ENCODE data around the gene EVX1.

EVX1 gene

GRCh38 chr7:27235387-27236311 lies 7.0 kb upstream of the EVX1 start:
- no peak for DNase-seq

- peak; percentile 21 for DNase-seq
Measured at GRCh38 chr7:27237735-27238334, 4.8 kb upstream of the EVX1 start.

- no peak for DNase-seq
Measured at GRCh38 chr7:27238979-27239386, 3.6 kb upstream of the EVX1 start.

- no peak for DNase-seq
Measured at GRCh38 chr7:27239387-27240014, 3.1 kb upstream of the EVX1 start.

- no peak for DNase-seq
Measured at GRCh38 chr7:27240015-27240731, 2.4 kb upstream of the EVX1 start.

GRCh38 chr7:27241189-27242056 lies 1.2 kb upstream of the EVX1 start:
- no peak for DNase-seq

- no peak for DNase-seq
Measured at GRCh38 chr7:27242154-27242553, 448 bp upstream of the EVX1 start.

- no peak for DNase-seq
Measured at GRCh38 chr7:27243340-27244163, 950 bp downstream of the EVX1 start.

- DNase-seq, result no peak
Measured at GRCh38 chr7:27244488-27245123, 2.0 kb downstream of the EVX1 start.

- DNase-seq, result no peak
Measured at GRCh38 chr7:27245124-27245797, 2.7 kb downstream of the EVX1 start.

- DNase-seq, result no peak
Measured at GRCh38 chr7:27245798-27246691, 3.4 kb downstream of the EVX1 start.

GRCh38 chr7:27247000-27247399 lies 4.4 kb downstream of the EVX1 start:
- no peak for DNase-seq

- no peak for DNase-seq
Measured at GRCh38 chr7:27247452-27248426, 5.1 kb downstream of the EVX1 start.

GRCh38 chr7:27248427-27248806 lies 5.8 kb downstream of the EVX1 start:
- DNase-seq, result no peak

- no peak for DNase-seq
Measured at GRCh38 chr7:27248911-27249723, 6.5 kb downstream of the EVX1 start.

GRCh38 chr7:27249724-27250556 lies 7.3 kb downstream of the EVX1 start:
- no peak for DNase-seq

Data from NK-92 treated with Interleukin-12 subunit alpha and Interleukin-12 subunit beta, amount 100 ng/mL, for 24 hours (cell line).